HG02759 (cell line): Measurements from ENCODE around the gene LILRB1.
"Not testable (repeated sequence)": the region's sequence is repeated elsewhere in the genome, so short reads cannot be mapped to it uniquely, and the experiment has no call there.

Source experiments
- ATAC-seq: cut with Tn5 transposase; IDR thresholded peaks from one replicate; pipeline ENCODE4 v1.9.1; 2021; ENCODE audit warnings: mild to moderate bottlenecking, moderate library complexity; ENCODE audit not compliant: unreplicated experiment

LILRB1 gene

GRCh38 chr19:54624234-54624633, 6.0 kb upstream of the LILRB1 start:
- ATAC-seq: not testable (repeated sequence)

GRCh38 chr19:54624934-54625730, 5.2 kb upstream of the LILRB1 start:
- ATAC-seq: not testable (repeated sequence)

GRCh38 chr19:54626757-54627156, 3.5 kb upstream of the LILRB1 start:
- ATAC-seq: no peak

GRCh38 chr19:54627912-54628311, 2.4 kb upstream of the LILRB1 start:
- not testable (repeated sequence) for ATAC-seq

GRCh38 chr19:54630782-54631181, 498 bp downstream of the LILRB1 start:
- ATAC-seq: no peak

GRCh38 chr19:54631489-54632337, 1.4 kb downstream of the LILRB1 start:
- ATAC-seq: not testable (repeated sequence)

- ATAC-seq: not testable (repeated sequence)
These were observed 2.2 kb downstream of the LILRB1 start for GRCh38 chr19:54632517-54632916.

- no peak for ATAC-seq
These were observed 3.1 kb downstream of the LILRB1 start for GRCh38 chr19:54633401-54633800.

GRCh38 chr19:54636081-54636480, 5.8 kb downstream of the LILRB1 start:
- ATAC-seq: not testable (repeated sequence)

- no peak for ATAC-seq
These were observed 8.4 kb downstream of the LILRB1 start for GRCh38 chr19:54638683-54639082.

GRCh38 chr19:54642953-54643352, 12.7 kb downstream of the LILRB1 start:
- not testable (repeated sequence) for ATAC-seq

GRCh38 chr19:54643583-54643982, 13.3 kb downstream of the LILRB1 start:
- ATAC-seq: not testable (repeated sequence)

- no peak for ATAC-seq
These were observed 13.8 kb downstream of the LILRB1 start for GRCh38 chr19:54644056-54644455.

- no peak for ATAC-seq
These were observed 16.1 kb downstream of the LILRB1 start for GRCh38 chr19:54646331-54646841.

- ATAC-seq: no peak
These were observed 17.8 kb downstream of the LILRB1 start for GRCh38 chr19:54648129-54648528.

GRCh38 chr19:54650108-54650655, 19.9 kb downstream of the LILRB1 start:
- ATAC-seq: no peak

GRCh38 chr19:54653181-54653809, 23.0 kb downstream of the LILRB1 start:
- no peak for ATAC-seq

GRCh38 chr19:54654447-54655321, 24.4 kb downstream of the LILRB1 start:
- no peak for ATAC-seq

- no peak for ATAC-seq
These were observed 29.0 kb downstream of the LILRB1 start for GRCh38 chr19:54659300-54659699.

- no peak for ATAC-seq
These were observed 30.0 kb downstream of the LILRB1 start for GRCh38 chr19:54660306-54660705.
